HepG2 (cell line): ENCODE results near the gene SDC4.

ENCODE experiments used
- ARNT ChIP-seq: fragments of 450-650 bp; IDR thresholded peaks from 2 replicates; pipeline ENCODE4 v1.6.1; 2017
- ATRX ChIP-seq: sonication (generic); formaldehyde crosslinking; IDR thresholded peaks from 2 replicates; pipeline ENCODE4 v1.4.0; 2020; ENCODE audit warnings: missing genetic modification reagents, borderline replicate concordance
- EZH2 ChIP-seq: conservative IDR thresholded peaks from 2 replicates; pipeline ENCODE4 v1.6.1; 2012; ENCODE audit warnings: mild to moderate bottlenecking, low read depth, low read length, moderate library complexity
- NFYB ChIP-seq: sonication (generic); formaldehyde crosslinking; IDR thresholded peaks from 2 replicates; pipeline ENCODE4 v1.4.0; 2020; ENCODE audit warnings: missing genetic modification reagents
- SAP130 ChIP-seq: IDR thresholded peaks from 2 replicates; pipeline ENCODE4 v1.6.1; 2016; ENCODE audit warnings: low read depth
- ZBTB7A ChIP-seq: sonication (generic); formaldehyde crosslinking; IDR thresholded peaks from 2 replicates; pipeline ENCODE4 v1.8.0; 2022; ENCODE audit warnings: mild to moderate bottlenecking, missing genetic modification reagents
- ZFX ChIP-seq: sonication (generic); formaldehyde crosslinking; IDR thresholded peaks from 2 replicates; pipeline ENCODE4 v1.4.0; 2020; ENCODE audit warnings: mild to moderate bottlenecking, low read depth, missing genetic modification reagents, moderate library complexity
- ZNF564 ChIP-seq: sonication (generic); formaldehyde crosslinking; IDR thresholded peaks from 2 replicates; pipeline ENCODE4 v1.8.1; 2023; ENCODE audit warnings: mild to moderate bottlenecking, missing genetic modification reagents
- TF ChIP-seq, protein P1 (sequence below): sonication (generic); formaldehyde crosslinking; IDR thresholded peaks from 2 replicates; pipeline ENCODE4 v1.4.0; 2020; ENCODE audit warnings: low read depth, mild to moderate bottlenecking, missing genetic modification reagents
- TF ChIP-seq, protein P2 (sequence below): IDR thresholded peaks from 2 replicates; pipeline ENCODE4 v1.6.1; 2016; ENCODE audit warnings: low read depth, control low read depth
- TF ChIP-seq, protein P3 (sequence below): sonication (generic); formaldehyde crosslinking; conservative IDR thresholded peaks from 2 replicates; pipeline ENCODE4 v1.8.1; 2023; ENCODE audit warnings: missing genetic modification reagents
- TF ChIP-seq, protein P4 (sequence below): sonication (generic); formaldehyde crosslinking; IDR thresholded peaks from 2 replicates; pipeline ENCODE4 v1.8.1; 2023; ENCODE audit warnings: mild to moderate bottlenecking, moderate library complexity, missing genetic modification reagents
- TF ChIP-seq, protein P5 (sequence below): sonication (generic); formaldehyde crosslinking; IDR thresholded peaks from 2 replicates; pipeline ENCODE4 v1.5.0; 2020; ENCODE audit warnings: mild to moderate bottlenecking, missing genetic modification reagents, moderate library complexity
- TF ChIP-seq, protein P6 (sequence below): sonication (generic); formaldehyde crosslinking; IDR thresholded peaks from 2 replicates; pipeline ENCODE4 v1.4.0; 2020; ENCODE audit warnings: mild to moderate bottlenecking, missing genetic modification reagents

DNA sequence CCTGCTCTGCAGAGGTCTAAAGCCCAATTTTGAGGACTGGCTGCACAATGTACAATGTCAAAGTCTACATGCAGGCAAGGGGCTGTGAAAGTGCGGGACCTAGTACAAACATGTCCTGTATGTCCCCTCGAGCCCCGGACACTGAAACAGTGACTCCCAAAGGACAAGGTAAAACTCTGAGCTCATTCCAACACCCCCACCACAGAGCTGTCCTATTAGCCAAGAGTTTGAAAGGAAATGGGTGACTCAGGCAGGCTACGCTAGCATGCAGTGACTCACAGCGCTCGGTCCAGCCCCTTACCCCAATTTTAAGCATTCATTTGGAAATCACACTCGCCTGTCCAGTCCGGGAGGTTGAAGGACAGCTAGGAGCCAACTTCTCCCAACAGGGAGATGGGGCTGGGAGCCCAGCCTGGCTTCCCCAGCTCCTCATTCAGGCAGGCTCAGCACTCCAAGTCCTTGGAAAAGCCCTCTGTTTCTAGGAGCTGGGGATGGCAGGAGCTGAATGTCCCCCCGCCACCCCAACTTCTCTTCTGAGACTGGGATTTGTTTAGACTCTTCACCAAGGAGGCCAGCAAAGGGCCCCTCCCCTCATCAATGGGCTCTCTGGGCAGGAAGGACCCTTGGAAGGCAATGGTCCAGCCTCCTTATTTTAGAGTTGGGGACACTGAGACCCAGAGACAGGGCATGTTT, 3.9 kb downstream of the SDC4 start:
- TF ChIP-seq, protein P1, sequence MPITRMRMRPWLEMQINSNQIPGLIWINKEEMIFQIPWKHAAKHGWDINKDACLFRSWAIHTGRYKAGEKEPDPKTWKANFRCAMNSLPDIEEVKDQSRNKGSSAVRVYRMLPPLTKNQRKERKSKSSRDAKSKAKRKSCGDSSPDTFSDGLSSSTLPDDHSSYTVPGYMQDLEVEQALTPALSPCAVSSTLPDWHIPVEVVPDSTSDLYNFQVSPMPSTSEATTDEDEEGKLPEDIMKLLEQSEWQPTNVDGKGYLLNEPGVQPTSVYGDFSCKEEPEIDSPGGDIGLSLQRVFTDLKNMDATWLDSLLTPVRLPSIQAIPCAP (CRISPR knock-in tag) = peak; percentile 54; the same call in 1 of the 2 replicates
- TF ChIP-seq, protein P2, sequence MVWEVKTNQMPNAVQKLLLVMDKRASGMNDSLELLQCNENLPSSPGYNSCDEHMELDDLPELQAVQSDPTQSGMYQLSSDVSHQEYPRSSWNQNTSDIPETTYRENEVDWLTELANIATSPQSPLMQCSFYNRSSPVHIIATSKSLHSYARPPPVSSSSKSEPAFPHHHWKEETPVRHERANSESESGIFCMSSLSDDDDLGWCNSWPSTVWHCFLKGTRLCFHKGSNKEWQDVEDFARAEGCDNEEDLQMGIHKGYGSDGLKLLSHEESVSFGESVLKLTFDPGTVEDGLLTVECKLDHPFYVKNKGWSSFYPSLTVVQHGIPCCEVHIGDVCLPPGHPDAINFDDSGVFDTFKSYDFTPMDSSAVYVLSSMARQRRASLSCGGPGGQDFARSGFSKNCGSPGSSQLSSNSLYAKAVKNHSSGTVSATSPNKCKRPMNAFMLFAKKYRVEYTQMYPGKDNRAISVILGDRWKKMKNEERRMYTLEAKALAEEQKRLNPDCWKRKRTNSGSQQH (CRISPR knock-in tag) = peak; percentile 15; the same call in 1 of the 2 replicates
- TF ChIP-seq NFYB (CRISPR knock-in tag) (no peak), ATRX (CRISPR knock-in tag) (0 out of 2 replicates have a peak, but pooled peaks have one; percentile 8), EZH2 (no peak), ZNF564 (CRISPR knock-in tag) (peak; percentile 81; the same call in 1 of the 2 replicates), SAP130 (CRISPR knock-in tag) (peak; percentile 91), ZBTB7A (CRISPR knock-in tag) (peak; percentile 78; the same call in 1 of the 2 replicates), ZFX (CRISPR knock-in tag) (peak; percentile 42), ARNT (no peak)
- TF ChIP-seq, protein P3, sequence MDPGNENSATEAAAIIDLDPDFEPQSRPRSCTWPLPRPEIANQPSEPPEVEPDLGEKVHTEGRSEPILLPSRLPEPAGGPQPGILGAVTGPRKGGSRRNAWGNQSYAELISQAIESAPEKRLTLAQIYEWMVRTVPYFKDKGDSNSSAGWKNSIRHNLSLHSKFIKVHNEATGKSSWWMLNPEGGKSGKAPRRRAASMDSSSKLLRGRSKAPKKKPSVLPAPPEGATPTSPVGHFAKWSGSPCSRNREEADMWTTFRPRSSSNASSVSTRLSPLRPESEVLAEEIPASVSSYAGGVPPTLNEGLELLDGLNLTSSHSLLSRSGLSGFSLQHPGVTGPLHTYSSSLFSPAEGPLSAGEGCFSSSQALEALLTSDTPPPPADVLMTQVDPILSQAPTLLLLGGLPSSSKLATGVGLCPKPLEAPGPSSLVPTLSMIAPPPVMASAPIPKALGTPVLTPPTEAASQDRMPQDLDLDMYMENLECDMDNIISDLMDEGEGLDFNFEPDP (CRISPR knock-in tag) = no peak
- TF ChIP-seq, protein P4, sequence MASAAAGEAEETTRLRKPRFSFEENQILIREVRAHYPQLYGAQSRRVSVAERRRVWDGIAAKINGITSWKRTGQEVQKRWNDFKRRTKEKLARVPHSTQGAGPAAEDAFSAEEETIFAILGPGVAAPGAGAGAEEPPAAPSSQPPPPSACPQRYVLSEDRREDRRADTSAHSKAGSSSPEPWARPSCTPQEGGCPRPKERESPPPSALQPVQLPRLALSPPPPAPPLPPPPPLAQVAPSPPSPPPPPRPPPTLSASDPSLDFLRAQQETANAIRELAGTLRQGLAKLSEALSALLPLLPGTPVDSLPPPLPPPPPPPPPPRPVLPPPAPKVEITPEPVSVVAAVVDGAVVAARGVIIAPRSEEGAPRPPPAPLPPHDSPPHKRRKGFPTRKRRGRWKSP (CRISPR knock-in tag) = peak; percentile 92
- TF ChIP-seq, protein P5, sequence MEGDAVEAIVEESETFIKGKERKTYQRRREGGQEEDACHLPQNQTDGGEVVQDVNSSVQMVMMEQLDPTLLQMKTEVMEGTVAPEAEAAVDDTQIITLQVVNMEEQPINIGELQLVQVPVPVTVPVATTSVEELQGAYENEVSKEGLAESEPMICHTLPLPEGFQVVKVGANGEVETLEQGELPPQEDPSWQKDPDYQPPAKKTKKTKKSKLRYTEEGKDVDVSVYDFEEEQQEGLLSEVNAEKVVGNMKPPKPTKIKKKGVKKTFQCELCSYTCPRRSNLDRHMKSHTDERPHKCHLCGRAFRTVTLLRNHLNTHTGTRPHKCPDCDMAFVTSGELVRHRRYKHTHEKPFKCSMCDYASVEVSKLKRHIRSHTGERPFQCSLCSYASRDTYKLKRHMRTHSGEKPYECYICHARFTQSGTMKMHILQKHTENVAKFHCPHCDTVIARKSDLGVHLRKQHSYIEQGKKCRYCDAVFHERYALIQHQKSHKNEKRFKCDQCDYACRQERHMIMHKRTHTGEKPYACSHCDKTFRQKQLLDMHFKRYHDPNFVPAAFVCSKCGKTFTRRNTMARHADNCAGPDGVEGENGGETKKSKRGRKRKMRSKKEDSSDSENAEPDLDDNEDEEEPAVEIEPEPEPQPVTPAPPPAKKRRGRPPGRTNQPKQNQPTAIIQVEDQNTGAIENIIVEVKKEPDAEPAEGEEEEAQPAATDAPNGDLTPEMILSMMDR (CRISPR knock-in tag) = peak; percentile 32; the same call in 1 of the 2 replicates
- TF ChIP-seq, protein P6, sequence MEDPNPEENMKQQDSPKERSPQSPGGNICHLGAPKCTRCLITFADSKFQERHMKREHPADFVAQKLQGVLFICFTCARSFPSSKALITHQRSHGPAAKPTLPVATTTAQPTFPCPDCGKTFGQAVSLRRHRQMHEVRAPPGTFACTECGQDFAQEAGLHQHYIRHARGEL = no peak
